Loucy (cell line): ENCODE data around the gene CD151.

ENCODE experiments used
- EZH2phosphoT487 ChIP-seq: fragments of 200-600 bp; IDR thresholded peaks from 2 replicates; pipeline ENCODE4 v1.6.1; 2018; ENCODE audit warnings: antibody characterized with exemption, mild to moderate bottlenecking, moderate library complexity, borderline replicate concordance
- TF ChIP-seq, protein P1 (sequence below): fragments of 200-600 bp; sonication (generic); conservative IDR thresholded peaks from 2 replicates; pipeline ENCODE4 v1.5.1; 2014; ENCODE audit warnings: mild to moderate bottlenecking, antibody characterized with exemption, low read length

DNA sequence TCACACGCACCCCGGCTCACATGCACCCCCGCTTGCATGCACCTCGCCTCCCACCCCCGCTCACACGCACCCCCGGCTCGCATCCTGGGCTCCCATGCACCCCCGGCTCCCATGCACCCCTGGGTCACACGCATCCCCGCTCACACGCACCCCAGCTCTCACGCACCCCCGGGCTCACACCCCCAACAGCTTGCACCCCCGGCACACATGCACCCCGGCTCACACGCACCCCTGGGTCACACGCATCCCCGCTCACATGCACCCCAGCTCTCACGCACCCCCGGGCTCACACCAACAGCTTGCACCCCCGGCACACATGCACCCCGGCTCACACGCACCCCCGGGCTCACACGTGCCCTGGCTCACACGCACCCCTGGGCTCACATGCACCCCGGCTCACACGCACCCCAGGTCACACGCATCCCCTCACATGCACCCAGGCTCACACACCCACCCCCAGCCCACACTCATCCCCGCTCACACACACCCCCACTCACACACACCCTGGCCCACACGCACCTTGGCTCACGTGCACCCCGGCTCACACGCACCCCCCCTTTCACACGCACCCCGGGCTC lies 26.1 kb downstream of the CD151 start:
- TF ChIP-seq, protein P1, sequence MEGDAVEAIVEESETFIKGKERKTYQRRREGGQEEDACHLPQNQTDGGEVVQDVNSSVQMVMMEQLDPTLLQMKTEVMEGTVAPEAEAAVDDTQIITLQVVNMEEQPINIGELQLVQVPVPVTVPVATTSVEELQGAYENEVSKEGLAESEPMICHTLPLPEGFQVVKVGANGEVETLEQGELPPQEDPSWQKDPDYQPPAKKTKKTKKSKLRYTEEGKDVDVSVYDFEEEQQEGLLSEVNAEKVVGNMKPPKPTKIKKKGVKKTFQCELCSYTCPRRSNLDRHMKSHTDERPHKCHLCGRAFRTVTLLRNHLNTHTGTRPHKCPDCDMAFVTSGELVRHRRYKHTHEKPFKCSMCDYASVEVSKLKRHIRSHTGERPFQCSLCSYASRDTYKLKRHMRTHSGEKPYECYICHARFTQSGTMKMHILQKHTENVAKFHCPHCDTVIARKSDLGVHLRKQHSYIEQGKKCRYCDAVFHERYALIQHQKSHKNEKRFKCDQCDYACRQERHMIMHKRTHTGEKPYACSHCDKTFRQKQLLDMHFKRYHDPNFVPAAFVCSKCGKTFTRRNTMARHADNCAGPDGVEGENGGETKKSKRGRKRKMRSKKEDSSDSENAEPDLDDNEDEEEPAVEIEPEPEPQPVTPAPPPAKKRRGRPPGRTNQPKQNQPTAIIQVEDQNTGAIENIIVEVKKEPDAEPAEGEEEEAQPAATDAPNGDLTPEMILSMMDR, result no peak
- no peak for TF ChIP-seq EZH2phosphoT487
